SU-DHL-6 (cell line): Measurements from ENCODE around the gene STC2.

Experiments
- EZH2phosphoT487 ChIP-seq: fragments of 200-600 bp; sonication (generic), shearing (Covaris generic); conservative IDR thresholded peaks from 2 replicates; pipeline ENCODE4 v1.6.1; 2018; ENCODE audit warnings: mild to moderate bottlenecking, antibody characterized with exemption, low read length, moderate library complexity, mixed read lengths
- TF ChIP-seq, protein P1 (sequence below): fragments of 200-600 bp; sonication (generic); IDR thresholded peaks from one replicate; pipeline ENCODE4 v1.5.1; 2017; ENCODE audit warnings: antibody characterized with exemption, mild to moderate bottlenecking, low read length, moderate library complexity; ENCODE audit not compliant: insufficient read depth, poor library complexity, severe bottlenecking

GRCh38 chr5:173291722-173292658 lies 36.2 kb downstream of the STC2 start:
- TF ChIP-seq, protein P1, sequence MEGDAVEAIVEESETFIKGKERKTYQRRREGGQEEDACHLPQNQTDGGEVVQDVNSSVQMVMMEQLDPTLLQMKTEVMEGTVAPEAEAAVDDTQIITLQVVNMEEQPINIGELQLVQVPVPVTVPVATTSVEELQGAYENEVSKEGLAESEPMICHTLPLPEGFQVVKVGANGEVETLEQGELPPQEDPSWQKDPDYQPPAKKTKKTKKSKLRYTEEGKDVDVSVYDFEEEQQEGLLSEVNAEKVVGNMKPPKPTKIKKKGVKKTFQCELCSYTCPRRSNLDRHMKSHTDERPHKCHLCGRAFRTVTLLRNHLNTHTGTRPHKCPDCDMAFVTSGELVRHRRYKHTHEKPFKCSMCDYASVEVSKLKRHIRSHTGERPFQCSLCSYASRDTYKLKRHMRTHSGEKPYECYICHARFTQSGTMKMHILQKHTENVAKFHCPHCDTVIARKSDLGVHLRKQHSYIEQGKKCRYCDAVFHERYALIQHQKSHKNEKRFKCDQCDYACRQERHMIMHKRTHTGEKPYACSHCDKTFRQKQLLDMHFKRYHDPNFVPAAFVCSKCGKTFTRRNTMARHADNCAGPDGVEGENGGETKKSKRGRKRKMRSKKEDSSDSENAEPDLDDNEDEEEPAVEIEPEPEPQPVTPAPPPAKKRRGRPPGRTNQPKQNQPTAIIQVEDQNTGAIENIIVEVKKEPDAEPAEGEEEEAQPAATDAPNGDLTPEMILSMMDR = no peak
- no peak for TF ChIP-seq EZH2phosphoT487
